ENCODE results near the gene ZNF891. TPM values are rescaled to one million over a fixed set of nuclear protein-coding genes. Genes with fewer than 3 reads are reported as not detected.

ZNF891 gene
- total and polyA plus RNA-seq, 2 of the 8 experiments (the other 6 are each of a cell fraction or from before 2014, with no cell fraction given) = 1.3 to 3.1 TPM

GRCh38 chr12:133080368-133081158, 49.5 kb downstream of the ZNF891 start, which contains the start of gene ZNF140 (continued):
- TF ChIP-seq PHF8 (conservative IDR thresholded peaks at IDR 0.05; ENCODE audit: low read depth, low read length) (peak; percentile 87), EP300 (IDR thresholded peaks at IDR 0.05; ENCODE audit: borderline replicate concordance in 1 of 2, low read depth in 2 of 2, low read length in 2 of 2) (no peak), GTF2F1 (IDR thresholded peaks at IDR 0.05; ENCODE audit: borderline replicate concordance, low read depth, low read length) (0 out of 2 replicates have a peak, but pooled peaks have one; percentile 29), SIX5 (IDR thresholded peaks at IDR 0.05; ENCODE audit: low read depth, low read length) (peak; percentile 80), MAX (IDR thresholded peaks at IDR 0.05) (peak; percentile 48; the same call in 1 of the 2 replicates), E2F6 (IDR thresholded peaks at IDR 0.05) (peak; percentile 53; the same call in 1 of the 2 replicates), KDM5A (IDR thresholded peaks at IDR 0.05; ENCODE audit: low read length) (no peak), TEAD4 (IDR thresholded peaks at IDR 0.05; ENCODE audit: low read depth, low read length) (no peak), ZNF274 (IDR thresholded peaks at IDR 0.05; ENCODE audit: borderline replicate concordance, extremely low read depth, low read length) (no peak), CREB1 (IDR thresholded peaks at IDR 0.05) (peak; percentile 96), EGR1 (IDR thresholded peaks at IDR 0.05; ENCODE audit: borderline replicate concordance, low read depth, low read length) (peak; percentile 92; the same call in 1 of the 2 replicates), RFX5 (IDR thresholded peaks at IDR 0.05; ENCODE audit: borderline replicate concordance, low read depth, low read length) (no peak), KDM4A (IDR thresholded peaks at IDR 0.05; ENCODE audit: low read depth, low read length, severe bottlenecking) (peak; percentile 43), BCL11A (IDR thresholded peaks at IDR 0.05; ENCODE audit: low read depth in 2 of 2, low read length in 2 of 2) (no peak), TAF1 (IDR thresholded peaks at IDR 0.05; ENCODE audit: low read depth, low read length) (peak; percentile 80), ASH2L (IDR thresholded peaks at IDR 0.05; ENCODE audit: low read length) (peak; percentile 56), BRCA1 (IDR thresholded peaks at IDR 0.05; ENCODE audit: low read depth, low read length) (no peak), SP4 (IDR thresholded peaks at IDR 0.05; ENCODE audit: low read length) (peak; percentile 64; the same call in 1 of the 2 replicates), RAD21 (IDR thresholded peaks at IDR 0.05 in 1 of 2, conservative IDR thresholded peaks at IDR 0.05 in 1 of 2; ENCODE audit: low read depth in 2 of 2, low read length in 2 of 2) (peak; percentile 36 to 37; a peak in 3 of 4 replicates)
- TF ChIP-seq, protein P1, sequence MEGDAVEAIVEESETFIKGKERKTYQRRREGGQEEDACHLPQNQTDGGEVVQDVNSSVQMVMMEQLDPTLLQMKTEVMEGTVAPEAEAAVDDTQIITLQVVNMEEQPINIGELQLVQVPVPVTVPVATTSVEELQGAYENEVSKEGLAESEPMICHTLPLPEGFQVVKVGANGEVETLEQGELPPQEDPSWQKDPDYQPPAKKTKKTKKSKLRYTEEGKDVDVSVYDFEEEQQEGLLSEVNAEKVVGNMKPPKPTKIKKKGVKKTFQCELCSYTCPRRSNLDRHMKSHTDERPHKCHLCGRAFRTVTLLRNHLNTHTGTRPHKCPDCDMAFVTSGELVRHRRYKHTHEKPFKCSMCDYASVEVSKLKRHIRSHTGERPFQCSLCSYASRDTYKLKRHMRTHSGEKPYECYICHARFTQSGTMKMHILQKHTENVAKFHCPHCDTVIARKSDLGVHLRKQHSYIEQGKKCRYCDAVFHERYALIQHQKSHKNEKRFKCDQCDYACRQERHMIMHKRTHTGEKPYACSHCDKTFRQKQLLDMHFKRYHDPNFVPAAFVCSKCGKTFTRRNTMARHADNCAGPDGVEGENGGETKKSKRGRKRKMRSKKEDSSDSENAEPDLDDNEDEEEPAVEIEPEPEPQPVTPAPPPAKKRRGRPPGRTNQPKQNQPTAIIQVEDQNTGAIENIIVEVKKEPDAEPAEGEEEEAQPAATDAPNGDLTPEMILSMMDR (IDR thresholded peaks at IDR 0.05; ENCODE audit: control extremely low read depth in 1 of 3, insufficient read depth in 1 of 3, low read depth in 1 of 3, low read length in 3 of 3) = peak in 2 of 3 experiments; percentile 6 to 14; a peak in 2 of 4 replicates
